PC-9 (cell line): Measurements from ENCODE around the gene C7orf25. TPM values are rescaled to one million over a fixed set of nuclear protein-coding genes. Genes with fewer than 3 reads are reported as not detected.
"Not testable (repeated sequence)": the region's sequence is repeated elsewhere in the genome, so short reads cannot be mapped to it uniquely, and the experiment has no call there.

ENCODE experiments used
- BruUV-seq: library from RNA; stranded (reverse); fragments of 400-500 nt; replicated peaks from 2 replicates; lab custom pipeline; 2021; lab: Mats Ljungman, UMichigan
- CTCF ChIA-PET: fragments of 300-600 bp; sonication (Branson Sonifier 250); formaldehyde crosslinking; loops from one replicate; lab custom pipeline; 2022; ENCODE audit warnings: antibody characterized with exemption; lab: Charles Lee
- POLR2A ChIA-PET: fragments of 300-600 bp; sonication (Branson Sonifier 250); formaldehyde crosslinking; loops from one replicate; lab custom pipeline; 2022; ENCODE audit warnings: antibody characterized with exemption; ENCODE audit not compliant: unreplicated experiment; lab: Charles Lee
- DNase-seq, 2 experiments: peaks; one replicate each; pipeline versions ENCODE4 v3.0.0 to v3.0.0-alpha.2; 2015 to 2022; ENCODE audit warnings: mixed read lengths in 1 of 2
- H2AFZ ChIP-seq: fragments of 200-600 bp; sonication (generic); 2 replicates; pipeline ENCODE4 v1.8.1; 2017; ENCODE audit warnings: antibody characterized with exemption
- H3F3A ChIP-seq: fragments of 200-600 bp; sonication (generic); 2 replicates; pipeline ENCODE4 v1.8.1; 2017; ENCODE audit warnings: antibody characterized with exemption, mild to moderate bottlenecking, low read depth; ENCODE audit not compliant: insufficient read depth
- H3K27ac ChIP-seq: fragments of 200-600 bp; sonication (generic); 2 replicates; pipeline ENCODE4 v1.6.1; 2016; ENCODE audit warnings: mixed run types
- H3K27me3 ChIP-seq: fragments of 200-600 bp; sonication (generic); 2 replicates; pipeline ENCODE4 v1.6.1; 2016; ENCODE audit warnings: low read depth, mixed run types; ENCODE audit not compliant: insufficient read depth
- H3K36me3 ChIP-seq: fragments of 200-600 bp; sonication (generic); 2 replicates; pipeline ENCODE4 v1.6.1; 2016; ENCODE audit warnings: low read depth, mixed run types
- H3K4me1 ChIP-seq: fragments of 200-600 bp; sonication (generic); replicated peaks from 2 replicates; pipeline ENCODE4 v1.6.1; 2016; ENCODE audit warnings: mixed run types; ENCODE audit not compliant: insufficient read depth
- H3K4me2 ChIP-seq: fragments of 200-600 bp; sonication (generic); 2 replicates; pipeline ENCODE4 v1.6.1; 2017; ENCODE audit warnings: mixed run types
- H3K4me3 ChIP-seq: fragments of 200-600 bp; sonication (generic); 2 replicates; pipeline ENCODE4 v1.6.1; 2016; ENCODE audit warnings: mixed run types
- H3K79me2 ChIP-seq: fragments of 200-600 bp; sonication (generic); 2 replicates; pipeline ENCODE4 v1.6.1; 2017; ENCODE audit warnings: low read depth, mixed run types
- H3K9me2 ChIP-seq: fragments of 200-600 bp; sonication (generic); 2 replicates; pipeline ENCODE4 v1.8.1; 2017; ENCODE audit warnings: mild to moderate bottlenecking; ENCODE audit not compliant: insufficient read depth
- H3K9me3 ChIP-seq: fragments of 200-600 bp; sonication (generic); 2 replicates; pipeline ENCODE4 v1.8.1; 2016; ENCODE audit warnings: low read depth; ENCODE audit not compliant: insufficient read depth
- H4K20me1 ChIP-seq: fragments of 200-600 bp; sonication (generic); 2 replicates; pipeline ENCODE4 v1.8.1; 2017; ENCODE audit not compliant: insufficient read depth
- EZH2 ChIP-seq: fragments of 200-600 bp; sonication (generic); IDR thresholded peaks from 2 replicates; pipeline ENCODE4 v1.8.0; 2017; ENCODE audit warnings: antibody characterized with exemption, low read depth
- intact Hi-C: fragments of 100-400 bp; cut with micrococcal nuclease; formaldehyde crosslinking; loops from one replicate; pipeline ENCODE4 v1.10.0; 2022; ENCODE audit not compliant: unreplicated experiment
- total RNA-seq: library from RNA; stranded (reverse); gene quantifications from 2 replicates; pipeline ENCODE4 v1.2.3, GENCODE V29; 2021
- TF ChIP-seq, protein P1 (sequence below): fragments of 200-600 bp; sonication (generic); conservative IDR thresholded peaks from 2 replicates; pipeline ENCODE4 v1.6.1; 2017; ENCODE audit warnings: mixed run types, antibody characterized with exemption, mild to moderate bottlenecking, moderate library complexity

Gene C7orf25
- total RNA-seq, 1 experiment from 2014 or later, result 7.3 TPM

DNA sequence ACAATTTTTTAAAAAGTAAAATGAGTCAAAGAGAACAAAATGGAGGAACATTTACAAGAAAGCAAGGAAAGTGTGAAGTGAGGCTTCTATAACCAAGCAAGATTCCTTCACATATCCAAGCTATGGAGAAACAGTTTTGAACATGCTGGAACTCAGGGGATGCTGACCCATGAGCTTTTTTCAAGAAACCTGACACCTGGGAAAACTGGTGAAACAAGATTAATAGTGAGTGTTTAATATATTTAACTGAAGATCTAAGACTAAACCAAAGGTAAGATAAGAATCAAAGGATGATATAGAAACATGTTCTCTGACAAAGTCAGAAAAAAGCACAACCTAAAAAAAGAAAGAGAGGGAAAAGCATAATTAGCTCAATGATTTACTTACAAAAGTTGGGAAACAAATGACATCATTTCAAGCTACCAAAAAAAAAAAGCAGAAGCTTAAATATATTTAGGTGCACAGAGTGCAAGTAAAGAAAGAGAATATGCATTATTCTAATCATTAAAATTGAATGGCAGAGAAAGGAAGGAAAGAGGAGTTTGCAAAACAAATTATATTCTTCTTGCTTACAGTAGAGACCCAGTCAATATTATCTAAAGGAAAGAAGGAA, 24.9 kb downstream of the C7orf25 start:
- no TSS peak for BruUV-seq

DNA sequence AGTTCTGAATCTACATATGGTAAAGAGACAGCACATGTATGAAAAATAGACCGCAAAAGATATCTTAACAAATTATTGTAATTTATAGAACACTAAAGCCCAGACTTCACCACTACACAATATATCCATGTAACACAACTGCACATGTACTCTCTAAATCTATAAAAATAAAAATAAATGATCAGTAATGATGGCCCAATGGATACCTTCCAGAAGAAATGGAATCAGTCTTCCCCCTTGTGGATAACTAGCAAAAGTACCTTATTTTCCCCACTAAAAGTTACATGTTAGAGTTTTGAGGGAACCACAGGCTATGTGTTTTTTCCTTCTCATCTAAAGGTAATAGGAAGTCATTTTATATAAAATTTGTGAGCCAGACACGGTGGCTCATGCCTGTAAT, 25.7 kb downstream of the C7orf25 start:
- no TSS peak for BruUV-seq
- Histone ChIP-seq H3K36me3 (no peaks in the 10 kb centered on the region), H3K9me2 (no peaks in the 10 kb centered on the region), H3F3A (peaks cover 32% of the 10 kb centered on the region), H3K4me3 (no peak overlapping the region), H2AFZ (no peak overlapping the region), H3K4me2 (peak overlapping the region; percentile 85; the same call in 1 of the 2 replicates), H3K79me2 (no peaks in the 10 kb centered on the region), H3K9me3 (no peaks in the 10 kb centered on the region), H3K4me1 (peaks cover 38% of the 10 kb centered on the region), H3K27ac (no peak overlapping the region), H3K27me3 (no peaks in the 10 kb centered on the region), H4K20me1 (no peaks in the 10 kb centered on the region)
- ChIA-PET CTCF (interaction anchor here (1.3 kb wide), 1 partner anchor 47 kb away, joined by 3 read pairs; no protein-coding TSS in a partner anchor), POLR2A (no interaction called here)
- TF ChIP-seq EZH2, result no peak
- TF ChIP-seq, protein P1, sequence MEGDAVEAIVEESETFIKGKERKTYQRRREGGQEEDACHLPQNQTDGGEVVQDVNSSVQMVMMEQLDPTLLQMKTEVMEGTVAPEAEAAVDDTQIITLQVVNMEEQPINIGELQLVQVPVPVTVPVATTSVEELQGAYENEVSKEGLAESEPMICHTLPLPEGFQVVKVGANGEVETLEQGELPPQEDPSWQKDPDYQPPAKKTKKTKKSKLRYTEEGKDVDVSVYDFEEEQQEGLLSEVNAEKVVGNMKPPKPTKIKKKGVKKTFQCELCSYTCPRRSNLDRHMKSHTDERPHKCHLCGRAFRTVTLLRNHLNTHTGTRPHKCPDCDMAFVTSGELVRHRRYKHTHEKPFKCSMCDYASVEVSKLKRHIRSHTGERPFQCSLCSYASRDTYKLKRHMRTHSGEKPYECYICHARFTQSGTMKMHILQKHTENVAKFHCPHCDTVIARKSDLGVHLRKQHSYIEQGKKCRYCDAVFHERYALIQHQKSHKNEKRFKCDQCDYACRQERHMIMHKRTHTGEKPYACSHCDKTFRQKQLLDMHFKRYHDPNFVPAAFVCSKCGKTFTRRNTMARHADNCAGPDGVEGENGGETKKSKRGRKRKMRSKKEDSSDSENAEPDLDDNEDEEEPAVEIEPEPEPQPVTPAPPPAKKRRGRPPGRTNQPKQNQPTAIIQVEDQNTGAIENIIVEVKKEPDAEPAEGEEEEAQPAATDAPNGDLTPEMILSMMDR, result peak; percentile 58
- intact Hi-C loops, result loop anchor here (5.0 kb wide), 1 partner anchor 909 kb away; no protein-coding TSS in a partner anchor
- DNase-seq, result no peak

More for the DNA sequence above, 24.9 kb downstream of the C7orf25 start:
- peak overlapping the region; percentile 71; the same call in 1 of the 2 replicates for H3K4me3 ChIP-seq
- no peaks in the 10 kb centered on the region for H3K9me3 ChIP-seq
- H3K4me1 ChIP-seq, result peaks cover 38% of the 10 kb centered on the region
- peaks cover 32% of the 10 kb centered on the region for H3F3A ChIP-seq
- H3K27ac ChIP-seq, result peak overlapping the region; percentile 81
- TF ChIP-seq, protein P1, result no peak
- TF ChIP-seq EZH2, result no peak
- intact Hi-C loops, result loop anchor here (5.0 kb wide), 1 partner anchor 910 kb away; no protein-coding TSS in a partner anchor
- no peak overlapping the region for H2AFZ ChIP-seq
- no peaks in the 10 kb centered on the region for H3K9me2 ChIP-seq
- H3K79me2 ChIP-seq, result no peaks in the 10 kb centered on the region
- peak in 1 of 2 experiments; percentile 67 for DNase-seq
- H4K20me1 ChIP-seq, result no peaks in the 10 kb centered on the region
- H3K36me3 ChIP-seq, result no peaks in the 10 kb centered on the region
- ChIA-PET POLR2A (interaction anchor here (1.2 kb wide), 1 partner anchor 45 kb away, joined by 3 read pairs; the partner anchor contains the start of genes MRPL32 and PSMA2), CTCF (interaction anchor here (0.7 to 1.3 kb wide), 3 partner anchors 46 to 956 kb away, joined by 3 to 4 read pairs (median 3); no protein-coding TSS in a partner anchor)
- no peaks in the 10 kb centered on the region for H3K27me3 ChIP-seq
- H3K4me2 ChIP-seq, result peak overlapping the region; percentile 85

DNA sequence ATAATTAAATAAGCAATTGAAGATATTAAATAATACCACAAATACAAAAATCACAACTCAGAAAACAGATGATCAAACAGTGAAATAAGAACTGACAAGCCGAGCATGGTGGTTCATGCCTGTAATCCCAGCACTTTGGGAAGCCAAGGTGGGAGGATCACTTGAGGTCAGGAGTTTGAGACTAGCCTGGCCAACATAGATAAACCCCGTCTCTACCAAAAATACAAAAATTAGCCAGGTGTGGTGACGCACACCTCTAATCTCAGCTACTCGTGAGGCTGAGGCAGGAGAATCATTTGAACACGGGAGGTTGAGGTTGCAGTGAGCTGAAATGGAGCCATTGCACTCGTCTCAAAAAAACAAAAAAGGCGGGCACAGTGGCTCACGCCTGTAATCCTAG, 26.7 kb downstream of the C7orf25 start:
- H2AFZ ChIP-seq, H3K4me3 ChIP-seq, DNase-seq, H3K4me2 ChIP-seq, H4K20me1 ChIP-seq, H3K79me2 ChIP-seq, CTCF ChIA-PET, H3K9me2 ChIP-seq, H3K36me3 ChIP-seq, H3K9me3 ChIP-seq, H3K27me3 ChIP-seq, BruUV-seq, POLR2A ChIA-PET, H3K27ac ChIP-seq: not testable (repeated sequence)
- intact Hi-C loops, result loop anchor here (5.0 kb wide), 1 partner anchor 908 kb away; no protein-coding TSS in a partner anchor
- Histone ChIP-seq H3K4me1 (peaks cover 36% of the 10 kb centered on the region), H3F3A (peaks cover 32% of the 10 kb centered on the region)
